ENCODE data around the gene TSC22D2. TPM values are rescaled to one million over a fixed set of nuclear protein-coding genes. Genes with fewer than 3 reads are reported as not detected.

TSC22D2 gene
- polyA plus RNA-seq, 1 donor from 2014 or later, result 15.3 TPM

DNA sequence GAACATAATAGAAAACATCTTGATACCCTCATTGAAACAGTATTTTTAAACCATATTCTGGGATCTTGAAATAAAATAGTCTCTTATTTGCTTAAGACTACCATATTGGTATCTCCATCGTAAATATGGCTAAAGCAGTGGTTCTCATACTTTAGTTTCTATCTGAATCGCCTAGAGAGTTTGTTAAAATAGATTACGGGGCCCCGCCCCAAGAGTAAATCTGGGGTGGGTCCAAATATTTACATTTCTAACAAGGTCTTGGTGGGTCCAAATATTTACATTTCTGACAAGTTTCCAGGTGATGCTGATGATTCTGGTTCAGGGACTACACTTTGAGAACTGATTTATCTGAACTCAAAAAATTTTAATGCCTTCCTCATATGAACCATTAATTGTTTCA, 45.3 kb downstream of the TSC22D2 start:
- Histone ChIP-seq H4K20me1 (ENCODE audit: insufficient read depth) (no peaks in the 10 kb centered on the region), H3K9me2 (ENCODE audit: insufficient read depth, low read length) (no peaks in the 10 kb centered on the region), H3K27me3 (ENCODE audit: insufficient read depth, low read depth, low read length) (no peaks in the 10 kb centered on the region), H3K36me3 (ENCODE audit: insufficient read depth, low read length) (no peaks in the 10 kb centered on the region), H3K4me2 (ENCODE audit: low read length) (no peak overlapping the region), H3K27ac (ENCODE audit: low read length) (no peak overlapping the region), H3K9ac (ENCODE audit: low read length) (no peak overlapping the region), H3K9me3 (ENCODE audit: low read length) (no peaks in the 10 kb centered on the region), H3K79me2 (replicated peaks; ENCODE audit: insufficient read depth, low read length) (peaks cover 10% of the 10 kb centered on the region), H3K4me3 (ENCODE audit: low read length) (no peak overlapping the region), H3F3A (ENCODE audit: insufficient read depth, low read length, poor library complexity, severe bottlenecking) (no peaks in the 10 kb centered on the region), H2AFZ (ENCODE audit: low read depth, low read length) (no peak overlapping the region)
- TF ChIP-seq CTCF (IDR thresholded peaks at IDR 0.05; ENCODE audit: poor library complexity, severe bottlenecking) (no peak), SMC3 (conservative IDR thresholded peaks at IDR 0.05; ENCODE audit: poor library complexity) (no peak), EZH2 (IDR thresholded peaks at IDR 0.05; ENCODE audit: borderline replicate concordance, insufficient read depth, low read length, poor library complexity, severe bottlenecking) (no peak), EP300 (conservative IDR thresholded peaks at IDR 0.05; ENCODE audit: poor library complexity, severe bottlenecking) (no peak), REST (IDR thresholded peaks at IDR 0.05; ENCODE audit: borderline replicate concordance) (no peak), RAD21 (conservative IDR thresholded peaks at IDR 0.05) (no peak), POLR2AphosphoS5 (IDR thresholded peaks at IDR 0.05) (no peak), TAF1 (IDR thresholded peaks at IDR 0.05; ENCODE audit: low read depth) (no peak), MXI1 (conservative IDR thresholded peaks at IDR 0.05; ENCODE audit: poor library complexity, severe bottlenecking) (no peak)

- H4K20me1 ChIP-seq (ENCODE audit: insufficient read depth), result no peaks in the 10 kb centered on the region
- TF ChIP-seq TAF1 (IDR thresholded peaks at IDR 0.05; ENCODE audit: low read depth) (no peak), RAD21 (conservative IDR thresholded peaks at IDR 0.05) (no peak), EP300 (conservative IDR thresholded peaks at IDR 0.05; ENCODE audit: poor library complexity, severe bottlenecking) (no peak), MXI1 (conservative IDR thresholded peaks at IDR 0.05; ENCODE audit: poor library complexity, severe bottlenecking) (no peak), POLR2AphosphoS5 (IDR thresholded peaks at IDR 0.05) (no peak), SMC3 (conservative IDR thresholded peaks at IDR 0.05; ENCODE audit: poor library complexity) (no peak), CTCF (IDR thresholded peaks at IDR 0.05; ENCODE audit: poor library complexity, severe bottlenecking) (no peak), REST (IDR thresholded peaks at IDR 0.05; ENCODE audit: borderline replicate concordance) (no peak), EZH2 (IDR thresholded peaks at IDR 0.05; ENCODE audit: borderline replicate concordance, insufficient read depth, low read length, poor library complexity, severe bottlenecking) (no peak)
- H2AFZ ChIP-seq (ENCODE audit: low read depth, low read length), result no peak overlapping the region
- no peaks in the 10 kb centered on the region for H3F3A ChIP-seq (ENCODE audit: insufficient read depth, low read length, poor library complexity, severe bottlenecking)
- H3K4me2 ChIP-seq (ENCODE audit: low read length), result no peak overlapping the region
- H3K9me3 ChIP-seq (ENCODE audit: low read length), result no peaks in the 10 kb centered on the region
- no peak overlapping the region for H3K27ac ChIP-seq (ENCODE audit: low read length)
- no peaks in the 10 kb centered on the region for H3K27me3 ChIP-seq (ENCODE audit: insufficient read depth, low read depth, low read length)
- no peaks in the 10 kb centered on the region for H3K9me2 ChIP-seq (ENCODE audit: insufficient read depth, low read length)
- H3K79me2 ChIP-seq (replicated peaks; ENCODE audit: insufficient read depth, low read length), result peaks cover 10% of the 10 kb centered on the region
- H3K36me3 ChIP-seq (ENCODE audit: insufficient read depth, low read length), result no peaks in the 10 kb centered on the region
- H3K4me3 ChIP-seq (ENCODE audit: low read length), result no peak overlapping the region
- H3K9ac ChIP-seq (ENCODE audit: low read length), result no peak overlapping the region
Measured at GRCh38 chr3:150454085-150454484, 46.0 kb downstream of the TSC22D2 start.
